ENCODE data around the gene ZC2HC1C. TPM values are rescaled to one million over a fixed set of nuclear protein-coding genes. Genes with fewer than 3 reads are reported as not detected.

The ZC2HC1C gene
- total and polyA plus RNA-seq, 2 experiments from 2014 or later: 0.90 to 2.8 TPM

DNA sequence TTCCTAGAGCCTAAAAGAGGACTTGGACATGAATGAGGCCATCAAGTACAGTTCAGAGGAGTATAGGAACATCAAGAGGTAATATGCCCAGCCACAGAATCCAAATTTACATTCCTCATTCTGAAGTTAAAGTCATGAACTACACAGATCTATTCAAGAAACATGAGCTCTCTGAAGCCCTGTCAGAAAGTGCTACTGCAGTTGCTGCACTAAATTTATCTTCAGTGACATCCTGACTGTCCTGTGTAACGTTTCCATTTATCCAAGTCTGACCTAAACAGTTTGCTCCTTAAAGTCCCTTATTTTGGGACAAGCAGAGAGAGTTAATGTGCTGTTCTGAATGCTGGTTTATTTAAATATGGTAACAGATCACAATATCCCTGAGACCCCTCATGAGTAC, 29.2 kb downstream of the ZC2HC1C start (continued):
- TF ChIP-seq, protein P1, sequence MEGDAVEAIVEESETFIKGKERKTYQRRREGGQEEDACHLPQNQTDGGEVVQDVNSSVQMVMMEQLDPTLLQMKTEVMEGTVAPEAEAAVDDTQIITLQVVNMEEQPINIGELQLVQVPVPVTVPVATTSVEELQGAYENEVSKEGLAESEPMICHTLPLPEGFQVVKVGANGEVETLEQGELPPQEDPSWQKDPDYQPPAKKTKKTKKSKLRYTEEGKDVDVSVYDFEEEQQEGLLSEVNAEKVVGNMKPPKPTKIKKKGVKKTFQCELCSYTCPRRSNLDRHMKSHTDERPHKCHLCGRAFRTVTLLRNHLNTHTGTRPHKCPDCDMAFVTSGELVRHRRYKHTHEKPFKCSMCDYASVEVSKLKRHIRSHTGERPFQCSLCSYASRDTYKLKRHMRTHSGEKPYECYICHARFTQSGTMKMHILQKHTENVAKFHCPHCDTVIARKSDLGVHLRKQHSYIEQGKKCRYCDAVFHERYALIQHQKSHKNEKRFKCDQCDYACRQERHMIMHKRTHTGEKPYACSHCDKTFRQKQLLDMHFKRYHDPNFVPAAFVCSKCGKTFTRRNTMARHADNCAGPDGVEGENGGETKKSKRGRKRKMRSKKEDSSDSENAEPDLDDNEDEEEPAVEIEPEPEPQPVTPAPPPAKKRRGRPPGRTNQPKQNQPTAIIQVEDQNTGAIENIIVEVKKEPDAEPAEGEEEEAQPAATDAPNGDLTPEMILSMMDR (conservative IDR thresholded peaks at IDR 0.05; ENCODE audit: low read depth in 2 of 2): no peak
- TF ChIP-seq ZNF114 (CRISPR knock-in tag; IDR thresholded peaks at IDR 0.05): no peak
- no peak for TF ChIP-seq STAT1 (IDR thresholded peaks at IDR 0.05; ENCODE audit: unreplicated experiment)
- no peak for TF ChIP-seq POLR2AphosphoS5 (IDR thresholded peaks at IDR 0.05; ENCODE audit: low read depth)
- no peak for TF ChIP-seq JUNB (IDR thresholded peaks at IDR 0.05; ENCODE audit: unreplicated experiment)

GRCh38 chr14:75101491-75101890, 32.0 kb downstream of the ZC2HC1C start:
- Mint-ChIP-seq H3K27me3 (ENCODE audit: insufficient read depth, low read depth, poor library complexity) (no peaks in the 10 kb centered on the region), H3K4me3 (no peak overlapping the region), H3K9me3 (no peaks in the 10 kb centered on the region), H3K36me3 (ENCODE audit: low read depth) (peaks cover 79% of the 10 kb centered on the region), H3K27ac (no peak overlapping the region), H3K4me1 (no peaks in the 10 kb centered on the region)
- TF ChIP-seq CREB1 (CRISPR knock-in tag; IDR thresholded peaks at IDR 0.05; ENCODE audit: low read depth) (no peak), EZH2phosphoT487 (IDR thresholded peaks at IDR 0.05; ENCODE audit: unreplicated experiment) (no peak), STAT1 (IDR thresholded peaks at IDR 0.05; ENCODE audit: unreplicated experiment) (no peak), POLR2AphosphoS5 (IDR thresholded peaks at IDR 0.05; ENCODE audit: low read depth) (no peak)
- TF ChIP-seq, protein P2, sequence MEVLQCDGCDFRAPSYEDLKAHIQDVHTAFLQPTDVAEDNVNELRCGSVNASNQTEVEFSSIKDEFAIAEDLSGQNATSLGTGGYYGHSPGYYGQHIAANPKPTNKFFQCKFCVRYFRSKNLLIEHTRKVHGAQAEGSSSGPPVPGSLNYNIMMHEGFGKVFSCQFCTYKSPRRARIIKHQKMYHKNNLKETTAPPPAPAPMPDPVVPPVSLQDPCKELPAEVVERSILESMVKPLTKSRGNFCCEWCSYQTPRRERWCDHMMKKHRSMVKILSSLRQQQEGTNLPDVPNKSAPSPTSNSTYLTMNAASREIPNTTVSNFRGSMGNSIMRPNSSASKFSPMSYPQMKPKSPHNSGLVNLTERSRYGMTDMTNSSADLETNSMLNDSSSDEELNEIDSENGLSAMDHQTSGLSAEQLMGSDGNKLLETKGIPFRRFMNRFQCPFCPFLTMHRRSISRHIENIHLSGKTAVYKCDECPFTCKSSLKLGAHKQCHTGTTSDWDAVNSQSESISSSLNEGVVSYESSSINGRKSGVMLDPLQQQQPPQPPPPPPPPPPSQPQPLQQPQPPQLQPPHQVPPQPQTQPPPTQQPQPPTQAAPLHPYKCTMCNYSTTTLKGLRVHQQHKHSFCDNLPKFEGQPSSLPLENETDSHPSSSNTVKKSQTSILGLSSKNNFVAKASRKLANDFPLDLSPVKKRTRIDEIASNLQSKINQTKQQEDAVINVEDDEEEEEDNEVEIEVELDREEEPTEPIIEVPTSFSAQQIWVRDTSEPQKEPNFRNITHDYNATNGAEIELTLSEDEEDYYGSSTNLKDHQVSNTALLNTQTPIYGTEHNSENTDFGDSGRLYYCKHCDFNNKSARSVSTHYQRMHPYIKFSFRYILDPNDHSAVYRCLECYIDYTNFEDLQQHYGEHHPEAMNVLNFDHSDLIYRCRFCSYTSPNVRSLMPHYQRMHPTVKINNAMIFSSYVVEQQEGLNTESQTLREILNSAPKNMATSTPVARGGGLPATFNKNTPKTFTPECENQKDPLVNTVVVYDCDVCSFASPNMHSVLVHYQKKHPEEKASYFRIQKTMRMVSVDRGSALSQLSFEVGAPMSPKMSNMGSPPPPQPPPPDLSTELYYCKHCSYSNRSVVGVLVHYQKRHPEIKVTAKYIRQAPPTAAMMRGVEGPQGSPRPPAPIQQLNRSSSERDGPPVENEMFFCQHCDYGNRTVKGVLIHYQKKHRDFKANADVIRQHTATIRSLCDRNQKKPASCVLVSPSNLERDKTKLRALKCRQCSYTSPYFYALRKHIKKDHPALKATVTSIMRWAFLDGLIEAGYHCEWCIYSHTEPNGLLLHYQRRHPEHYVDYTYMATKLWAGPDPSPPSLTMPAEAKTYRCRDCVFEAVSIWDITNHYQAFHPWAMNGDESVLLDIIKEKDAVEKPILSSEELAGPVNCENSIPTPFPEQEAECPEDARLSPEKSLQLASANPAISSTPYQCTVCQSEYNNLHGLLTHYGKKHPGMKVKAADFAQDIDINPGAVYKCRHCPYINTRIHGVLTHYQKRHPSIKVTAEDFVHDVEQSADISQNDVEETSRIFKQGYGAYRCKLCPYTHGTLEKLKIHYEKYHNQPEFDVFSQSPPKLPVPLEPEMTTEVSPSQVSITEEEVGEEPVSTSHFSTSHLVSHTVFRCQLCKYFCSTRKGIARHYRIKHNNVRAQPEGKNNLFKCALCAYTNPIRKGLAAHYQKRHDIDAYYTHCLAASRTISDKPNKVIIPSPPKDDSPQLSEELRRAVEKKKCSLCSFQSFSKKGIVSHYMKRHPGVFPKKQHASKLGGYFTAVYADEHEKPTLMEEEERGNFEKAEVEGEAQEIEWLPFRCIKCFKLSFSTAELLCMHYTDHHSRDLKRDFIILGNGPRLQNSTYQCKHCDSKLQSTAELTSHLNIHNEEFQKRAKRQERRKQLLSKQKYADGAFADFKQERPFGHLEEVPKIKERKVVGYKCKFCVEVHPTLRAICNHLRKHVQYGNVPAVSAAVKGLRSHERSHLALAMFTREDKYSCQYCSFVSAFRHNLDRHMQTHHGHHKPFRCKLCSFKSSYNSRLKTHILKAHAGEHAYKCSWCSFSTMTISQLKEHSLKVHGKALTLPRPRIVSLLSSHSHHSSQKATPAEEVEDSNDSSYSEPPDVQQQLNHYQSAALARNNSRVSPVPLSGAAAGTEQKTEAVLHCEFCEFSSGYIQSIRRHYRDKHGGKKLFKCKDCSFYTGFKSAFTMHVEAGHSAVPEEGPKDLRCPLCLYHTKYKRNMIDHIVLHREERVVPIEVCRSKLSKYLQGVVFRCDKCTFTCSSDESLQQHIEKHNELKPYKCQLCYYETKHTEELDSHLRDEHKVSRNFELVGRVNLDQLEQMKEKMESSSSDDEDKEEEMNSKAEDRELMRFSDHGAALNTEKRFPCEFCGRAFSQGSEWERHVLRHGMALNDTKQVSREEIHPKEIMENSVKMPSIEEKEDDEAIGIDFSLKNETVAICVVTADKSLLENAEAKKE (CRISPR knock-in tag; IDR thresholded peaks at IDR 0.05): no peak
- no peak overlapping the region for H3K27ac ChIP-seq (ENCODE audit: low read depth)
- no peak overlapping the region for H2AFZ ChIP-seq
- H3K4me2 ChIP-seq: no peak overlapping the region
- no peaks in the 10 kb centered on the region for H3K4me1 ChIP-seq (ENCODE audit: insufficient read depth)
- no peaks in the 10 kb centered on the region for H3K9me2 ChIP-seq (ENCODE audit: insufficient read depth)
- H3K79me2 ChIP-seq (replicated peaks; ENCODE audit: insufficient read depth): no peaks in the 10 kb centered on the region
- peaks cover 13% of the 10 kb centered on the region for H3K36me3 ChIP-seq (ENCODE audit: insufficient read depth)
- ATAC-seq (no peak), DNase-seq (ENCODE audit: low spot score) (no peak)
- H4K20me1 ChIP-seq (replicated peaks; ENCODE audit: insufficient read depth): peaks cover 4% of the 10 kb centered on the region; the same call in 1 of the 2 replicates
- no peak overlapping the region for H3K4me3 ChIP-seq
- no peaks in the 10 kb centered on the region for H3K27me3 ChIP-seq (ENCODE audit: insufficient read depth)
- no peaks in the 10 kb centered on the region; the same call in 1 of the 2 replicates for H3F3A ChIP-seq (replicated peaks; ENCODE audit: low read depth)
